Measurements from ENCODE around the gene RP2. TPM values are rescaled to one million over a fixed set of nuclear protein-coding genes. Genes with fewer than 3 reads are reported as not detected.

Gene RP2
- total RNA-seq = 10 to 100 TPM; 12.1 to 20.9 (median 14.7) TPM

DNA sequence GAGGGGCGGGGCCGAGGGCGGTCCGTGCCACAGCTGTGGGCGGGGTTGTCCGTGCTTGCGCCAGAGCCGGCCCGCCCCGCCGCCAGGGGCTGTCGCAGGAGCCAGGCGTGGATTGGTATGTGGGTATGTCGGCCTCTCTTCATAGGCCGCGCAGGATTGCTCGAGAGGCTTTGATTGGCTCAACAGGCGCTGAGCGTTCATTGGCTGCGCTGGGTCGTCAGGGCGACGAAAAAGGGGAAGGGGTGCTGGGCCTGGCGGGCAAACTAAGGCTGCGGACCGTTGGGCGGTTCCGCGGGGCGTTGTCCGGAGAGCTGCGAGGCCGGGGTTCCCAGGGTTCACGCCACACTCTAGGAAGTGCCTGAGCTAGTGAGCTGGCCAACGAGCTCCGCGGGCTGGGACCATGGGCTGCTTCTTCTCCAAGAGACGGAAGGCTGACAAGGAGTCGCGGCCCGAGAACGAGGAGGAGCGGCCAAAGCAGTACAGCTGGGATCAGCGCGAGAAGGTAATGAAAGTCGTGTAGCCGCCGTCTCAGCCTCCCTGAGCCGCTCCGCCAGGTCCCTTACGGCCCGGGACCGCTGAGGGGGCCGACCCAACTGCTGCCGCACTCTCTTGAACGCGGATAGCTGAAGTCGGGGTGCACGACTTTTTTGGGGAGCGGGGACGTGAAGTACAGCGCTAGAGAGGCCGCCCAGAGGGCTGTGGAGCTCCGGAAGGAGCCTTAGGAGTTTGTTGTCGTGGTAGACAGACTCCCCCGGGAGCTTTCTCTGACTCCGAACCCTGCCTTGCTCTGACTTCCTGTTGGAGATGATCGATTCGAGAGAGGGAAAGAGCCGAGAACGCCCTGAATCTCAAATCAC, at the start of gene RP2:
RP2 (plus strand) TSS at position 343 of the 857 bp plus-strand sequence; CDS start at position 401, 58 bp downstream.
- TF ChIP-seq, protein P1, sequence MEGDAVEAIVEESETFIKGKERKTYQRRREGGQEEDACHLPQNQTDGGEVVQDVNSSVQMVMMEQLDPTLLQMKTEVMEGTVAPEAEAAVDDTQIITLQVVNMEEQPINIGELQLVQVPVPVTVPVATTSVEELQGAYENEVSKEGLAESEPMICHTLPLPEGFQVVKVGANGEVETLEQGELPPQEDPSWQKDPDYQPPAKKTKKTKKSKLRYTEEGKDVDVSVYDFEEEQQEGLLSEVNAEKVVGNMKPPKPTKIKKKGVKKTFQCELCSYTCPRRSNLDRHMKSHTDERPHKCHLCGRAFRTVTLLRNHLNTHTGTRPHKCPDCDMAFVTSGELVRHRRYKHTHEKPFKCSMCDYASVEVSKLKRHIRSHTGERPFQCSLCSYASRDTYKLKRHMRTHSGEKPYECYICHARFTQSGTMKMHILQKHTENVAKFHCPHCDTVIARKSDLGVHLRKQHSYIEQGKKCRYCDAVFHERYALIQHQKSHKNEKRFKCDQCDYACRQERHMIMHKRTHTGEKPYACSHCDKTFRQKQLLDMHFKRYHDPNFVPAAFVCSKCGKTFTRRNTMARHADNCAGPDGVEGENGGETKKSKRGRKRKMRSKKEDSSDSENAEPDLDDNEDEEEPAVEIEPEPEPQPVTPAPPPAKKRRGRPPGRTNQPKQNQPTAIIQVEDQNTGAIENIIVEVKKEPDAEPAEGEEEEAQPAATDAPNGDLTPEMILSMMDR (IDR thresholded peaks at IDR 0.05) = no peak
- DNase-seq (ENCODE audit: low spot score) (peak; percentile 53), ATAC-seq (ENCODE audit: low FRiP score) (peak; percentile 98)

- TF ChIP-seq, protein P1 (IDR thresholded peaks at IDR 0.05) = no peak
Observed at GRCh38 chrX:46788902-46789301, 47.9 kb upstream of the RP2 start.

DNA sequence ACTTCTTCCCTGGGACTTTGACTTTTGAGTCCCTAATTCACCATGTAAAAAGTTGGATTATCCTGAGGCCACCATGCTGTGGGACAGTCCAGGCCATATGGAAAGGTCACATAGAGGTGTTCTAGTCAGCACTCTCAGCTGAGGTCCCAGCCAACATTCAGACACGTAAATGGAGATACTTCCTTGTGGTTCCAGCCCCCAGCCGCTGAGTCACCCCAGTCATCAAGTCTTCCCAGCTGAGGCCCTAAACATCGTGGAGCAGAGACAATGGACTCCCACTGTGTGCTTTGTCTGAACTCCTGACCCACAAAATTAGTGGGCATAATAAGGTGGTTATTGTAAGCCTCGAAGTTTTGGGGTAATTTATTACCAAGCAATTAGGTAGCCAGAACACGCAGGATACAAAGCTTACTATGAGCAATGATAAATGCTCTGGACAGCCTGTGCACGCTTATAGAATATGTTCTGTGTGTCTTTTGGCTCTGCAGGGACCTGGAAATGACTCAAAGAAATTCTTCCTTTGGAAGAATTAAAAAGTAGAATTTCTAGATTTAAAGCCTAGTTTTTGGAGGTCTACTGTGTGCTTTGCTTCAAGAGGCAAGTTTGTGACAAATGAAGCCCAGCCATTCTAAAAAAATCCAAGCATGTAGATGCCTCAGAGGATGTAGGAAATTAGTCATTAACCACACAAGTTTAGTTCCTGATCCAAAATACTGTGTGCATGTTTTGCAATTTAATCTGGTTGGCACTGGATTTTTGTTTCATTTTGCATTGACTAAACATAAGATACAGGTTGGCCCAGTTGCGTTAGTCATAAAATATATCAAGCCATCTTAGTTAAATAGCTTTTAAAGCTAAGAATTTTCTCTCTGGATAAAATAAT, 44.7 kb upstream of the RP2 start:
- peak; percentile 74 for ATAC-seq (ENCODE audit: low FRiP score)
- TF ChIP-seq, protein P1 (IDR thresholded peaks at IDR 0.05) = no peak

More at GRCh38 chrX:46788902-46789301, 47.9 kb upstream of the RP2 start:
- DNase-seq (ENCODE audit: low spot score) (no peak), ATAC-seq (ENCODE audit: low FRiP score) (no peak)

DNA sequence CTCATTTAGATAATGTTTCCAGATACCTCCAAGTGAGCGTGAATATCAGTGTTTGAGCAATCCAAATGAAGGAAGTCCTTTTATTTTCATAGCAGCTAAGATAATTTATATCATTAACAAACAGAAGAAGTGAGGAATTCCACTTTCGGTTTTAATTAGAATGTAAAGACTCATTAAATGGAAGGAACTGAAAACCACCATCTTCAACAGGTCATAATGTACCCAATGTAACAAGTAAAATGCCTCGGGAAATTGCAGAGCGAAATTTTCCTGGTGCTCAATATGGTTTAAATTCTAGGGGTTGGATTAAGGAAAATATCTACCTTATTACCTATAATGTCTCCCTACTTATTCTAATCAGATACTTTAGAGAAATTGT, 44.0 kb upstream of the RP2 start:
- TF ChIP-seq, protein P1 (IDR thresholded peaks at IDR 0.05) = no peak
- DNase-seq (ENCODE audit: low spot score) (no peak), ATAC-seq (ENCODE audit: low FRiP score) (no peak)

More for the DNA sequence above, 44.7 kb upstream of the RP2 start:
- DNase-seq (ENCODE audit: low spot score) = no peak

GRCh38 chrX:46793386-46794143, 43.3 kb upstream of the RP2 start:
- TF ChIP-seq, protein P1 (IDR thresholded peaks at IDR 0.05) = no peak
- no peak for ATAC-seq (ENCODE audit: low FRiP score)
- no peak for DNase-seq (ENCODE audit: low spot score)

DNA sequence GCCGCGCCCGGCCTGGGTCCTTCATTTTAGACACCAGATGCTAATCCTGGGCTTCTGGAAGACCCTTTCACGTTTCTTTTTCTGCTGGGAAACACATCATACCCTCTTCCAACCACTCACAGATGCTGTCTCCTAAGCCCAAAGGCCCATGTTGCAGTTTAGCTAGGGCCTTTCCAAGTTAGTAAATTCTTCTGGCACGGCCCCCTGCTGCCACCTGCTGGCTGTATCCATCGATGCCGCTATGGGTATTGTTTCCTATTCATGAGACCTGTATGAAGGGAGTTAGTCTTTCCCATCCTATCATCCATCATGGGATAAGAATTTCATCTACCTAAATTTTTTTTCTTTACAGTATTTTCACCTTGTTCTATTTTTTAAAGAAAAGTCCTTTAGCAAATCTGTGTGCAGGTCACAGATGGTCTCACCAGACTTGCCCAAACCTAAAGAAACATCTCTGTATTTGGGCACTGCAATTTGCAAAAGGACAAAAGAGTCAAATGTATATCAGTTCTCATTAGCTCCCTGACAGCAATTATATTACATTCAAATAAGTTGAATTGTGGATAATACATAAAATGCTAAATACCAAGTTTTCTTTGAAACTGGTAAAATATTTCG, 40.2 kb upstream of the RP2 start:
- DNase-seq (ENCODE audit: low spot score) = peak; percentile 83
- TF ChIP-seq, protein P1 (IDR thresholded peaks at IDR 0.05) = peak in 1 of 3 donors; percentile 48
- ATAC-seq (ENCODE audit: low FRiP score) = peak; percentile 68

Data from omental fat pad (tissue), 4 donors.